HEK293 (cell line): ENCODE results near the gene IZUMO2.

Experiments
- BCL11A ChIP-seq: fragments of 450-650 bp; formaldehyde crosslinking; IDR thresholded peaks from 2 replicates; pipeline ENCODE4 v1.5.1; 2016; ENCODE audit warnings: low read depth, missing biosample characterization, missing genetic modification characterization
- GFI1B ChIP-seq: fragments of 450-650 bp; formaldehyde crosslinking; IDR thresholded peaks from 2 replicates; pipeline ENCODE4 v1.5.1; 2016; ENCODE audit warnings: missing biosample characterization, missing genetic modification characterization
- GLI4 ChIP-seq: fragments of 450-650 bp; formaldehyde crosslinking; IDR thresholded peaks from 2 replicates; pipeline ENCODE4 v1.5.1; 2016; ENCODE audit warnings: missing biosample characterization, missing genetic modification characterization
- HOXD13 ChIP-seq: sonication (generic); formaldehyde crosslinking; IDR thresholded peaks from 2 replicates; pipeline ENCODE4 v1.8.0; 2022; ENCODE audit warnings: missing genetic modification reagents, borderline replicate concordance
- KLF16 ChIP-seq: fragments of 450-650 bp; formaldehyde crosslinking; IDR thresholded peaks from 2 replicates; pipeline ENCODE4 v1.5.1; 2017; ENCODE audit warnings: missing biosample characterization, missing genetic modification characterization
- KLF8 ChIP-seq: fragments of 450-650 bp; formaldehyde crosslinking; IDR thresholded peaks from 2 replicates; pipeline ENCODE4 v1.5.1; 2016; ENCODE audit warnings: missing biosample characterization, missing genetic modification characterization
- SP3 ChIP-seq: fragments of 450-650 bp; formaldehyde crosslinking; IDR thresholded peaks from 2 replicates; pipeline ENCODE4 v1.5.1; 2016; ENCODE audit warnings: missing biosample characterization, missing genetic modification characterization
- TRIM28 ChIP-seq: IDR thresholded peaks from 2 replicates; pipeline ENCODE4 v1.6.1; 2011; ENCODE audit warnings: low read length, control low read depth, borderline replicate concordance
- YY1 ChIP-seq: fragments of 450-650 bp; formaldehyde crosslinking; IDR thresholded peaks from 2 replicates; pipeline ENCODE4 v1.5.1; 2018; ENCODE audit warnings: missing biosample characterization, missing genetic modification characterization
- YY2 ChIP-seq: fragments of 450-650 bp; formaldehyde crosslinking; IDR thresholded peaks from 2 replicates; pipeline ENCODE4 v1.5.1; 2016; ENCODE audit warnings: missing biosample characterization, missing genetic modification characterization
- ZIC2 ChIP-seq: fragments of 450-650 bp; formaldehyde crosslinking; IDR thresholded peaks from 2 replicates; pipeline ENCODE4 v1.5.1; 2016; ENCODE audit warnings: missing biosample characterization, missing genetic modification characterization
- ZNF112 ChIP-seq: fragments of 450-650 bp; formaldehyde crosslinking; IDR thresholded peaks from 2 replicates; pipeline ENCODE4 v1.5.0; 2017; ENCODE audit warnings: missing biosample characterization, missing genetic modification characterization
- ZNF138 ChIP-seq: fragments of 450-650 bp; formaldehyde crosslinking; IDR thresholded peaks from 2 replicates; pipeline ENCODE4 v1.5.1; 2016; ENCODE audit warnings: missing biosample characterization, missing genetic modification characterization, borderline replicate concordance
- ZNF169 ChIP-seq: fragments of 450-650 bp; formaldehyde crosslinking; IDR thresholded peaks from 2 replicates; pipeline ENCODE4 v1.5.1; 2016; ENCODE audit warnings: missing biosample characterization, missing genetic modification characterization
- ZNF174 ChIP-seq: fragments of 450-650 bp; formaldehyde crosslinking; IDR thresholded peaks from 2 replicates; pipeline ENCODE4 v1.5.0; 2017; ENCODE audit warnings: missing biosample characterization, mild to moderate bottlenecking, missing genetic modification characterization
- ZNF184 ChIP-seq: fragments of 450-650 bp; IDR thresholded peaks from 2 replicates; pipeline ENCODE4 v1.5.1; 2018; ENCODE audit warnings: missing biosample characterization, mild to moderate bottlenecking, missing genetic modification characterization
- ZNF19 ChIP-seq: fragments of 450-650 bp; formaldehyde crosslinking; IDR thresholded peaks from 2 replicates; pipeline ENCODE4; 2016; ENCODE audit warnings: missing biosample characterization, missing genetic modification characterization, low read depth
- ZNF23 ChIP-seq: fragments of 450-650 bp; formaldehyde crosslinking; IDR thresholded peaks from 2 replicates; pipeline ENCODE4 v1.5.1; 2016; ENCODE audit warnings: missing biosample characterization, missing genetic modification characterization, borderline replicate concordance
- ZNF239 ChIP-seq: fragments of 450-650 bp; formaldehyde crosslinking; IDR thresholded peaks from 2 replicates; pipeline ENCODE4 v1.5.1; 2016; ENCODE audit warnings: missing biosample characterization, missing genetic modification characterization
- ZNF24 ChIP-seq: fragments of 450-650 bp; formaldehyde crosslinking; IDR thresholded peaks from 2 replicates; pipeline ENCODE4 v1.5.1; 2016; ENCODE audit warnings: missing biosample characterization, missing genetic modification characterization
- ZNF248 ChIP-seq: fragments of 450-650 bp; formaldehyde crosslinking; IDR thresholded peaks from 2 replicates; pipeline ENCODE4 v1.5.1; 2017; ENCODE audit warnings: missing biosample characterization, missing genetic modification characterization
- ZNF266 ChIP-seq: fragments of 450-650 bp; formaldehyde crosslinking; IDR thresholded peaks from 2 replicates; pipeline ENCODE4 v1.5.1; 2016; ENCODE audit warnings: missing biosample characterization, missing genetic modification characterization, low read depth
- ZNF394 ChIP-seq: fragments of 450-650 bp; formaldehyde crosslinking; IDR thresholded peaks from 2 replicates; pipeline ENCODE4 v1.5.1; 2016; ENCODE audit warnings: missing biosample characterization, missing genetic modification characterization, mild to moderate bottlenecking, moderate library complexity, borderline replicate concordance
- ZNF433 ChIP-seq: fragments of 450-650 bp; formaldehyde crosslinking; IDR thresholded peaks from 2 replicates; pipeline ENCODE4 v1.5.1; 2016; ENCODE audit warnings: missing biosample characterization, missing genetic modification characterization, low read depth
- ZNF473 ChIP-seq: fragments of 450-650 bp; formaldehyde crosslinking; IDR thresholded peaks from 2 replicates; pipeline ENCODE4 v1.5.1; 2017; ENCODE audit warnings: missing biosample characterization, missing genetic modification characterization
- ZNF48 ChIP-seq: fragments of 450-650 bp; formaldehyde crosslinking; IDR thresholded peaks from 2 replicates; pipeline ENCODE4 v1.5.1; 2016; ENCODE audit warnings: missing biosample characterization, missing genetic modification characterization
- ZNF558 ChIP-seq: fragments of 450-650 bp; formaldehyde crosslinking; IDR thresholded peaks from 2 replicates; pipeline ENCODE4 v1.5.1; 2016; ENCODE audit warnings: missing biosample characterization, missing genetic modification characterization
- ZNF560 ChIP-seq: fragments of 450-650 bp; formaldehyde crosslinking; IDR thresholded peaks from 2 replicates; pipeline ENCODE4 v1.5.1; 2017; ENCODE audit warnings: missing biosample characterization, missing genetic modification characterization, borderline replicate concordance
- ZNF621 ChIP-seq: fragments of 450-650 bp; formaldehyde crosslinking; IDR thresholded peaks from 2 replicates; pipeline ENCODE4 v1.5.1; 2017; ENCODE audit warnings: missing biosample characterization, missing genetic modification characterization
- ZNF658 ChIP-seq: fragments of 450-650 bp; formaldehyde crosslinking; IDR thresholded peaks from 2 replicates; pipeline ENCODE4; 2016; ENCODE audit warnings: missing biosample characterization, missing genetic modification characterization
- ZNF660 ChIP-seq: fragments of 450-650 bp; IDR thresholded peaks from 2 replicates; pipeline ENCODE4 v1.5.1; 2018; ENCODE audit warnings: missing biosample characterization, mild to moderate bottlenecking, missing genetic modification characterization
- ZNF670 ChIP-seq: fragments of 450-650 bp; formaldehyde crosslinking; IDR thresholded peaks from 2 replicates; pipeline ENCODE4 v1.5.1; 2016; ENCODE audit warnings: missing biosample characterization, missing genetic modification characterization, low read depth
- ZNF76 ChIP-seq: fragments of 450-650 bp; formaldehyde crosslinking; IDR thresholded peaks from 2 replicates; pipeline ENCODE4; 2016; ENCODE audit warnings: low read depth, missing biosample characterization, missing genetic modification characterization, borderline replicate concordance
- ZSCAN23 ChIP-seq: fragments of 450-650 bp; formaldehyde crosslinking; IDR thresholded peaks from 2 replicates; pipeline ENCODE4 v1.5.1; 2016; ENCODE audit warnings: missing biosample characterization, missing genetic modification characterization
- ZSCAN30 ChIP-seq: fragments of 450-650 bp; IDR thresholded peaks from 2 replicates; pipeline ENCODE4 v1.5.1; 2018; ENCODE audit warnings: missing biosample characterization, mild to moderate bottlenecking, missing genetic modification characterization, moderate library complexity
- TF ChIP-seq, protein P1 (sequence below): fragments of 450-650 bp; formaldehyde crosslinking; optimal IDR thresholded peaks from 2 replicates; pipeline ENCODE3; 2016; ENCODE audit warnings: missing biosample characterization, mild to moderate bottlenecking, missing genetic modification characterization
- TF ChIP-seq, protein P2 (sequence below): fragments of 450-650 bp; formaldehyde crosslinking; IDR thresholded peaks from 2 replicates; pipeline ENCODE4 v1.5.1; 2017; ENCODE audit warnings: missing biosample characterization, missing genetic modification characterization
- TF ChIP-seq, protein P3 (sequence below): fragments of 450-650 bp; formaldehyde crosslinking; IDR thresholded peaks from 2 replicates; pipeline ENCODE4 v1.5.1; 2016; ENCODE audit warnings: missing biosample characterization, missing genetic modification characterization

The IZUMO2 gene

DNA sequence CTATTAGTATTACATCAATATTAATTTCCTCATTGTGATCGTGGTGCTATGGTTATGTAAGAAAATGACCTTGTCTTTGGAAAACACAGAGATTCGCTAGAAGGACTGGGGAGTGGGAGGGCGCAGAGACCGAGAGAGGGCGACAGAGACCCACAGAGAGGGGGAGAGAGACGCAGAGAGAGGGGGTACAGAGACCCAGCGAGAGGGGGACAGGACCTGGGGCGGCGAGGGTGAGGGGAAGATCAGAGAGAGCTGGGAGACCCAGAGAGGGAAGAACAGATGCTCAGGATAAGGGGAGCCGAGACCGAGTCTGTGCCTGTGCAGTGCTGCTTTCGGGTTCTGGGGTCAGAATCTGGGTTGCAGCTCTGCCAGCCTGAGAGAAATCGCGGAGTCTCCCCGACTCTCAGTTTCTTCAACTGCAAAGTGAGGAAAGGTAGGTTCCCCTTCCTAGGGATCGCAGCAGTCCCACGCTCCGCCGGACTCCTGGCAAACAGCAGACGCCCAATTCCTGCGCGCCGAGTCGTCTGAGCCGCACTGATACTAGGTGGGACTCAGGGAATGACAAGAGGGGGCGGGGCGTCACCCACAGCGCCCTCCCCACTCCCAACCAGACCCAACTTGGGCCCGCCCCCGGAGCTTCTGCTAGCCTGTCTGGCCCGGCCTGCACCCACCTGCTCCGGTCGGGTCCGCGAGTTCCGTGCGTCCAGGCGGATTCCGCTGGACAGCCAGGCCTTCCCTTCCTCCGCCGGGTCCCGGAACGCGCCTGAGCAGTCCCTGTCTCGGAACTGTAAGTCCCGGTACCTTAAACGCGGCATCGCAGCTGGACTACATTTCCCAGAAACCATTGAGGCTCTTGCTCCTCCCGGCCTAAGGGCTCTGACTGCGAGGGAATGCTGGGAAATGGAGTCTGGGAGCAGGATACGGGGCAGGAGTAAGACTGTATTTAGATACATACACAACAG is 15.3 kb downstream of the IZUMO2 start (continued):
- TF ChIP-seq ZNF76 (tag by site-specific recombination) (peak; percentile 98), ZNF473 (tag by site-specific recombination) (no peak), ZNF112 (tag by site-specific recombination) (no peak), ZNF24 (tag by site-specific recombination) (no peak), ZNF621 (tag by site-specific recombination) (no peak), ZNF433 (tag by site-specific recombination) (no peak), HOXD13 (CRISPR knock-in tag) (no peak), ZNF248 (tag by site-specific recombination) (no peak), YY1 (no peak), GLI4 (no peak), KLF8 (tag by site-specific recombination) (peak; percentile 53; the same call in 1 of the 2 replicates), BCL11A (tag by site-specific recombination) (no peak), ZNF19 (no peak), ZNF660 (peak; percentile 38; the same call in 1 of the 2 replicates), ZSCAN30 (no peak), GFI1B (no peak), ZNF174 (tag by site-specific recombination) (no peak), ZNF394 (no peak), ZNF239 (tag by site-specific recombination) (no peak), ZIC2 (no peak), SP3 (peak; percentile 97), TRIM28 (no peak), ZNF23 (tag by site-specific recombination) (no peak), ZNF560 (no peak), ZNF184 (tag by site-specific recombination) (no peak), ZNF48 (no peak), ZNF169 (no peak), KLF16 (tag by site-specific recombination) (no peak; the same call in 1 of the 2 replicates), ZSCAN23 (tag by site-specific recombination) (no peak), ZNF266 (no peak), ZNF658 (no peak), ZNF558 (tag by site-specific recombination) (no peak), ZNF138 (no peak), ZNF670 (tag by site-specific recombination) (no peak), YY2 (tag by site-specific recombination) (no peak; the same call in 1 of the 2 replicates)
- TF ChIP-seq, protein P1, sequence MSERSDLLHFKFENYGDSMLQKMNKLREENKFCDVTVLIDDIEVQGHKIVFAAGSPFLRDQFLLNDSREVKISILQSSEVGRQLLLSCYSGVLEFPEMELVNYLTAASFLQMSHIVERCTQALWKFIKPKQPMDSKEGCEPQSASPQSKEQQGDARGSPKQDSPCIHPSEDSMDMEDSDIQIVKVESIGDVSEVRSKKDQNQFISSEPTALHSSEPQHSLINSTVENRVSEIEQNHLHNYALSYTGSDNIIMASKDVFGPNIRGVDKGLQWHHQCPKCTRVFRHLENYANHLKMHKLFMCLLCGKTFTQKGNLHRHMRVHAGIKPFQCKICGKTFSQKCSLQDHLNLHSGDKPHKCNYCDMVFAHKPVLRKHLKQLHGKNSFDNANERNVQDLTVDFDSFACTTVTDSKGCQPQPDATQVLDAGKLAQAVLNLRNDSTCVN (tag by site-specific recombination) = peak; percentile 49
- TF ChIP-seq, protein P2, sequence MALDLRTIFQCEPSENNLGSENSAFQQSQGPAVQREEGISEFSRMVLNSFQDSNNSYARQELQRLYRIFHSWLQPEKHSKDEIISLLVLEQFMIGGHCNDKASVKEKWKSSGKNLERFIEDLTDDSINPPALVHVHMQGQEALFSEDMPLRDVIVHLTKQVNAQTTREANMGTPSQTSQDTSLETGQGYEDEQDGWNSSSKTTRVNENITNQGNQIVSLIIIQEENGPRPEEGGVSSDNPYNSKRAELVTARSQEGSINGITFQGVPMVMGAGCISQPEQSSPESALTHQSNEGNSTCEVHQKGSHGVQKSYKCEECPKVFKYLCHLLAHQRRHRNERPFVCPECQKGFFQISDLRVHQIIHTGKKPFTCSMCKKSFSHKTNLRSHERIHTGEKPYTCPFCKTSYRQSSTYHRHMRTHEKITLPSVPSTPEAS (tag by site-specific recombination) = no peak
- TF ChIP-seq, protein P3, sequence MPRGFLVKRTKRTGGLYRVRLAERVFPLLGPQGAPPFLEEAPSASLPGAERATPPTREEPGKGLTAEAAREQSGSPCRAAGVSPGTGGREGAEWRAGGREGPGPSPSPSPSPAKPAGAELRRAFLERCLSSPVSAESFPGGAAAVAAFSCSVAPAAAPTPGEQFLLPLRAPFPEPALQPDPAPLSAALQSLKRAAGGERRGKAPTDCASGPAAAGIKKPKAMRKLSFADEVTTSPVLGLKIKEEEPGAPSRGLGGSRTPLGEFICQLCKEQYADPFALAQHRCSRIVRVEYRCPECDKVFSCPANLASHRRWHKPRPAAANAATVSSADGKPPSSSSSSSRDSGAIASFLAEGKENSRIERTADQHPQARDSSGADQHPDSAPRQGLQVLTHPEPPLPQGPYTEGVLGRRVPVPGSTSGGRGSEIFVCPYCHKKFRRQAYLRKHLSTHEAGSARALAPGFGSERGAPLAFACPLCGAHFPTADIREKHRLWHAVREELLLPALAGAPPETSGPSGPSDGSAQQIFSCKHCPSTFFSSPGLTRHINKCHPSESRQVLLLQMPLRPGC = no peak
